Kidney epithelial cell (primary cell): Measurements from ENCODE around the gene HIRIP3. TPM values are rescaled to one million over a fixed set of nuclear protein-coding genes. Genes with fewer than 3 reads are reported as not detected.

ENCODE experiments used
- DNase-seq: peaks from one replicate; pipeline ENCODE4 v3.0.0-alpha.2; 2010; ENCODE audit warnings: low read depth
- H3K27me3 ChIP-seq: 2 replicates; pipeline ENCODE4 v1.6.0; 2011; ENCODE audit warnings: low read length; ENCODE audit not compliant: control insufficient read depth, insufficient read depth
- H3K36me3 ChIP-seq: 2 replicates; pipeline ENCODE4 v1.5.1; 2011; ENCODE audit warnings: low read length; ENCODE audit not compliant: control insufficient read depth, insufficient read depth
- H3K4me3 ChIP-seq: 2 replicates; pipeline ENCODE4 v1.5.1; 2011; ENCODE audit warnings: low read depth, mild to moderate bottlenecking, control low read depth, low read length
- total RNA-seq: library from RNA; depleted of rRNA; stranded (reverse); fragments of >200 nt; gene quantifications from 2 replicates; pipeline ENCODE4 v1.2.3, GENCODE V29; 2015
- TF ChIP-seq, protein P1 (sequence below): IDR thresholded peaks from 2 replicates; pipeline ENCODE4 v1.5.1; 2011; ENCODE audit warnings: mild to moderate bottlenecking, moderate library complexity, low read length, control low read depth, inconsistent platforms; ENCODE audit not compliant: insufficient read depth, poor library complexity, severe bottlenecking

Gene HIRIP3
- total RNA-seq, 1 donor from 2014 or later: 20.3 TPM

DNA sequence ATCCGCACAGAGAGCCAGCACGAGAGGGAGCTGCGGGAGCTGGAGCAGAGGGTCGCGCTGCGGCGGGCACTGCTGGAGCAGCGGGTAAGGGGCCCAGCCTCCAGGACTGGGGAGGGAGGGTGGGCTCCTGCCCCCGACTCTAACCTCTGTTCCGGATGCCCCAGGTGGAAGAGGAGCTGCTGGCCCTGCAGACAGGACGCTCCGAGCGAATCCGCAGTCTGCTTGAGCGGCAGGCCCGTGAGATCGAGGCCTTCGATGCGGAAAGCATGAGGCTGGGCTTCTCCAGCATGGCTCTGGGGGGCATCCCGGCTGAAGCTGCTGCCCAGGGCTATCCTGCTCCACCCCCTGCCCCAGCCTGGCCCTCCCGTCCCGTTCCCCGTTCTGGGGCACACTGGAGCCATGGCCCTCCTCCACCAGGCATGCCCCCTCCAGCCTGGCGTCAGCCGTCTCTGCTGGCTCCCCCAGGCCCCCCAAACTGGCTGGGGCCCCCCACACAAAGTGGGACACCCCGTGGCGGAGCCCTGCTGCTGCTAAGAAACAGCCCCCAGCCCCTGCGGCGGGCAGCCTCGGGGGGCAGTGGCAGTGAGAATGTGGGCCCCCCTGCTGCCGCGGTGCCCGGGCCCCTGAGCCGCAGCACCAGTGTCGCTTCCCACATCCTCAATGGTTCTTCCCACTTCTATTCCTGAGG, 4.4 kb downstream of the HIRIP3 start:
- TF ChIP-seq, protein P1, sequence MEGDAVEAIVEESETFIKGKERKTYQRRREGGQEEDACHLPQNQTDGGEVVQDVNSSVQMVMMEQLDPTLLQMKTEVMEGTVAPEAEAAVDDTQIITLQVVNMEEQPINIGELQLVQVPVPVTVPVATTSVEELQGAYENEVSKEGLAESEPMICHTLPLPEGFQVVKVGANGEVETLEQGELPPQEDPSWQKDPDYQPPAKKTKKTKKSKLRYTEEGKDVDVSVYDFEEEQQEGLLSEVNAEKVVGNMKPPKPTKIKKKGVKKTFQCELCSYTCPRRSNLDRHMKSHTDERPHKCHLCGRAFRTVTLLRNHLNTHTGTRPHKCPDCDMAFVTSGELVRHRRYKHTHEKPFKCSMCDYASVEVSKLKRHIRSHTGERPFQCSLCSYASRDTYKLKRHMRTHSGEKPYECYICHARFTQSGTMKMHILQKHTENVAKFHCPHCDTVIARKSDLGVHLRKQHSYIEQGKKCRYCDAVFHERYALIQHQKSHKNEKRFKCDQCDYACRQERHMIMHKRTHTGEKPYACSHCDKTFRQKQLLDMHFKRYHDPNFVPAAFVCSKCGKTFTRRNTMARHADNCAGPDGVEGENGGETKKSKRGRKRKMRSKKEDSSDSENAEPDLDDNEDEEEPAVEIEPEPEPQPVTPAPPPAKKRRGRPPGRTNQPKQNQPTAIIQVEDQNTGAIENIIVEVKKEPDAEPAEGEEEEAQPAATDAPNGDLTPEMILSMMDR: no peak
- no peak for DNase-seq
- H3K4me3 ChIP-seq: no peak overlapping the region
- H3K27me3 ChIP-seq: no peaks in the 10 kb centered on the region
- H3K36me3 ChIP-seq: peaks cover 3% of the 10 kb centered on the region

DNA sequence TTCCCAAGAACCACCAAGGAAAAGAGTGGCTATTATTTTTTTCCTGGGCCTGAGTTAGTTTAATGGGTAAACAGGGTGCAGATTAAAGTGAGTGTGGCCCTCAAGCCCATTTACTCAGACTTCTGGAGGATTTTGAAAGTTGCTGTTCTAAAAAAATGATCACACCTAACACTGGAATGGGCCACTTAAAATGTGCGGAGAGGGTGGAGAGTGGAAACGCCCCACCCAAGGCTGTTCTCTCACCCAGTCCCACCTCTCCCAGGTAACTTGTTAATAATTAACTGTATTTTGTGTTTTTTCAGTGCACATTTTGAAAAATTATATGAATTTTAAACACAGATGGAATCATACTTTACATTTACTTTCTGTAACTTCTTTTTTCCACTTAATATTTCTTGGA, 5.4 kb downstream of the HIRIP3 start:
- no peaks in the 10 kb centered on the region for H3K27me3 ChIP-seq
- H3K4me3 ChIP-seq: no peak overlapping the region
- H3K36me3 ChIP-seq: peaks cover 3% of the 10 kb centered on the region
- DNase-seq: no peak
- TF ChIP-seq, protein P1: no peak

DNA sequence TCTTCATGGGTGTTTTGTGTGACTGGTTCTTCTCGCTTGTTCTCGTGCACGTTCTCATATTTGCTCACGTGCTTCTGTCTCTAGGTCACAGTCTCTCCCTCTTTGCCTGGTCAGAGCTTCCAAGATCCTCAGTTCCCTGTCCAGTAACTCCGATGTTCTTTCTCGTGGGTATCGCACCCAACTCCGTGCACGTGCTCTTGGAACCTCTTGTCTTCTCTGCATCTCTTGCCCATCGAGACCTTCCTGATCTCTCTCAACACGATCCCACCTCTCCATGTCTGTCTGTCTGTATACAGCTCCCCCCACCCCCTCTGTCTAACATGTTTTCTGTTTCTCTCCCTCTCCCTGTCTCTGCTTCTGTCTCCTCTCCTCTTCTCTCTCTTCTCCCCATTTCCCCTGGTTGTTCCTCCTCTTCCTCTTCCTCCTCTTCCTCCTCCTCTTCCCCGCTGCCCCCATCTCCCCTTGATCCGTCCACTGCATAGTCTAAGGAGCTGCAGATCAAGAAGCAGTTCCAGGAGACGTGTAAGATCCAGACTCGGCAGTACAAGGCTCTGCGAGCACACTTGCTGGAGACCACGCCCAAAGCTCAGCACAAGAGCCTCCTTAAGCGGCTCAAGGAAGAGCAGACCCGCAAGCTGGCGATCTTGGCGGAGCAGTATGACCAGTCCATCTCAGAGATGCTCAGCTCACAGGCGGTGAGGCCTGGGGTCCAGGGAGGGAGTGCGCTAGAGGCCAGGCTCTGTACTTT, 6.1 kb downstream of the HIRIP3 start:
- no peak for DNase-seq
- H3K27me3 ChIP-seq: no peaks in the 10 kb centered on the region
- H3K4me3 ChIP-seq: no peak overlapping the region
- TF ChIP-seq, protein P1: no peak
- H3K36me3 ChIP-seq: peaks cover 3% of the 10 kb centered on the region

DNA sequence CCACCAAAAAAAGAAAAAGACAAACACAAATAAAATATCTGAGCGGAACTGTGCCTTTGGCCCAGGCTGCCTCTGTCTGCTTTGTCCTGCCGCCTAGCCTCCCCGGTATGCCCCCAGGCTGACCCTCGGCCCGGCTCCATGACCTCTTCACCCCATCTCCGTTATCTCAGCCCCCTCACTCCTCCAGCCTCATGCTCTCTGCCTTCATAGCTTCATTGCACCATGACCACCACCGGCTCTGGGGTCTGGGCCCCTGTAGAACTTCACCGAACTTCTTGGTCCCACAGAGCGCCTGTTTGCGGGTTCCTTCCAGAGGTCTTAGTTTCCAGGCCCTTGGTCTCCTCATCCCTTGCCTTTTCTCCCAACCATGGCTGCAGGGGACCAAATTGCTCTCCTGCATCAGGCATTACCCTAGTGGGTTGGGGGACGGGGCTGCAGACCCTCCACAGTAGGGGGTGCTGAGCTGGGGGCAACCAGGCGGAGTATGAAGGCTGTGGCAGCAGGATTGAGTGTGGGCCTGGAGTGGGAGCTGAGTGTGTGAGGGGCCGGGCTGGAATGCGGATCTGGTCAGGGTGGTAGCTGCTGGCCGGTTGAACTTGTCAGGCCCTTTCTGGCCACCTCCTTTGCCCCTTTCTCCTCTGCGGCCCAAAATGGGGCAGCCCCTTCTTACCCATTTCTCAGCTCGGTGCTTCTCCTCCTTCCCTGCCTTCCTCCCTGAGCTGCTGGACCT, 6.9 kb downstream of the HIRIP3 start:
- TF ChIP-seq, protein P1: no peak
- DNase-seq: no peak
- Histone ChIP-seq H3K27me3 (no peaks in the 10 kb centered on the region), H3K36me3 (peaks cover 3% of the 10 kb centered on the region), H3K4me3 (no peak overlapping the region)

DNA sequence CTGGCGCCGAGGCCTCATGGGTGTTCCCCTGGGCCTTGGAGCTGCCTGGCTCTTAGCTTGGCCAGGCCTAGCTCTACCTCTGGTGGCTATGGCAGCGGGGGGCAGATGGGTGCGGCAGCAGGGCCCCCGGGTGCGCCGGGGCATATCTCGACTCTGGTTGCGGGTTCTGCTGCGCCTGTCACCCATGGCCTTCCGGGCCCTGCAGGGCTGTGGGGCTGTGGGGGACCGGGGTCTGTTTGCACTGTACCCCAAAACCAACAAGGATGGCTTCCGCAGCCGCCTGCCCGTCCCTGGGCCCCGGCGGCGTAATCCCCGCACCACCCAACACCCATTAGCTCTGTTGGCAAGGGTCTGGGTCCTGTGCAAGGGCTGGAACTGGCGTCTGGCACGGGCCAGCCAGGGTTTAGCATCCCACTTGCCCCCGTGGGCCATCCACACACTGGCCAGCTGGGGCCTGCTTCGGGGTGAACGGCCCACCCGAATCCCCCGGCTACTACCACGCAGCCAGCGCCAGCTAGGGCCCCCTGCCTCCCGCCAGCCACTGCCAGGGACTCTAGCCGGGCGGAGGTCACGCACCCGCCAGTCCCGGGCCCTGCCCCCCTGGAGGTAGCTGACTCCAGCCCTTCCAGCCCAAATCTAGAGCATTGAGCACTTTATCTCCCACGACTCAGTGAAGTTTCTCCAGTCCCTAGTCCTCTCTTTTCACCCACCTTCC, 7.9 kb downstream of the HIRIP3 start:
- TF ChIP-seq, protein P1: no peak
- Histone ChIP-seq H3K27me3 (no peaks in the 10 kb centered on the region), H3K4me3 (no peak overlapping the region), H3K36me3 (peaks cover 1% of the 10 kb centered on the region)
- DNase-seq: no peak
